Measurements from ENCODE around the gene GPC4.

GPC4 gene

DNA sequence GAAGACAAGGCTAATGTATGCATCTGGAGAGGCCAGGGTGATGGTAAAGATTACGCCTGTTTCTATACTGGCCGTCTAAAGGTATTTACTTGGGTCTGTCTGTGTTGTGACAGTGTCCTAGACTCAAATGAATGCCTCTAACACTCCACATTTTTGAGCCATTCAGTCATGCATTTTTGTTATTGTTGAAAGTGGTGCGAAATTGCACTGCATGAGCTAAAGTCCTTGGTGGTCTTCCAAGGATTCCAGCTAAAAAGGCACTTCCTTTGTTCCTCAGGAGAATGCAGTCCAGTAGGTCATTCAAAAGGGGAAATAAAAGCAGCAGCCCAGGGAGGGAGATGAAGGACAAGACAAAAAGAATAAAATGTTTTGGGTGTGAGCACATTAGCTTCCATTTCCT, 3.0 kb downstream of the GPC4 start:
- Histone ChIP-seq H3K79me2 (ENCODE audit: insufficient read depth, low read length) (no peaks in the 10 kb centered on the region), H3K4me2 (ENCODE audit: low read length) (no peak overlapping the region), H3K9me2 (ENCODE audit: low read depth, low read length) (no peaks in the 10 kb centered on the region), H3K36me3 (ENCODE audit: insufficient read depth, low read length) (no peaks in the 10 kb centered on the region), H3K4me3 (ENCODE audit: low read depth, low read length, poor library complexity, severe bottlenecking) (no peak overlapping the region), H3F3A (ENCODE audit: insufficient read depth, low read length) (no peaks in the 10 kb centered on the region), H3K27ac (ENCODE audit: low read depth, low read length, poor library complexity, severe bottlenecking) (no peak overlapping the region), H3K27me3 (ENCODE audit: insufficient read depth, low read length) (no peaks in the 10 kb centered on the region), H4K20me1 (ENCODE audit: insufficient read depth, low read length) (no peaks in the 10 kb centered on the region), H3K9me3 (ENCODE audit: low read length) (no peaks in the 10 kb centered on the region), H3K4me1 (ENCODE audit: insufficient read depth, low read length, severe bottlenecking) (no peaks in the 10 kb centered on the region), H3K9ac (ENCODE audit: low read length) (no peak overlapping the region), H2AFZ (ENCODE audit: low read length) (no peak overlapping the region)
- TF ChIP-seq, protein P1, sequence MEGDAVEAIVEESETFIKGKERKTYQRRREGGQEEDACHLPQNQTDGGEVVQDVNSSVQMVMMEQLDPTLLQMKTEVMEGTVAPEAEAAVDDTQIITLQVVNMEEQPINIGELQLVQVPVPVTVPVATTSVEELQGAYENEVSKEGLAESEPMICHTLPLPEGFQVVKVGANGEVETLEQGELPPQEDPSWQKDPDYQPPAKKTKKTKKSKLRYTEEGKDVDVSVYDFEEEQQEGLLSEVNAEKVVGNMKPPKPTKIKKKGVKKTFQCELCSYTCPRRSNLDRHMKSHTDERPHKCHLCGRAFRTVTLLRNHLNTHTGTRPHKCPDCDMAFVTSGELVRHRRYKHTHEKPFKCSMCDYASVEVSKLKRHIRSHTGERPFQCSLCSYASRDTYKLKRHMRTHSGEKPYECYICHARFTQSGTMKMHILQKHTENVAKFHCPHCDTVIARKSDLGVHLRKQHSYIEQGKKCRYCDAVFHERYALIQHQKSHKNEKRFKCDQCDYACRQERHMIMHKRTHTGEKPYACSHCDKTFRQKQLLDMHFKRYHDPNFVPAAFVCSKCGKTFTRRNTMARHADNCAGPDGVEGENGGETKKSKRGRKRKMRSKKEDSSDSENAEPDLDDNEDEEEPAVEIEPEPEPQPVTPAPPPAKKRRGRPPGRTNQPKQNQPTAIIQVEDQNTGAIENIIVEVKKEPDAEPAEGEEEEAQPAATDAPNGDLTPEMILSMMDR (IDR thresholded peaks at IDR 0.05; ENCODE audit: low read length): no peak
- TF ChIP-seq EZH2 (IDR thresholded peaks at IDR 0.05; ENCODE audit: borderline replicate concordance, low read length): no peak

DNA sequence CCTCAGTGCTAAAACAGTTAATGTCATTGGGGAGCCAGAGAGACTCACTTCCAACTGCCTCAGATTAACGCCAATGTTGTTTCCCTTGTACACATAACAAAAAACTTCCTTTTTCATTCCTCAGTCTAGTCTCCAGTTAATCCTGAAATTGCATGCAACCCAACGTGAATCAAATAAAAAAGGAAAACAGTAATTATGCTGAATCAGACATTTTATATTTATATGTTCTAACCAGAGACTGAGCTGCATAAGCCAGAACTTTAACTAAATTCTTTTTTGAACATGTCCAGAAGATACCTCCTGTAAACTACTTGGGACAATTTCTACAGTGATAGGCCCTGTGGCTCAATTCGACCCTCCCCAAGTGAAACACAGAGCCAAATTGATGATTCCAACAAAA, 4.7 kb downstream of the GPC4 start:
- Histone ChIP-seq H3K4me3 (ENCODE audit: low read depth, low read length, poor library complexity, severe bottlenecking) (no peak overlapping the region), H3K36me3 (ENCODE audit: insufficient read depth, low read length) (no peaks in the 10 kb centered on the region), H3K4me1 (ENCODE audit: insufficient read depth, low read length, severe bottlenecking) (no peaks in the 10 kb centered on the region), H3K27me3 (ENCODE audit: insufficient read depth, low read length) (no peaks in the 10 kb centered on the region), H3K27ac (ENCODE audit: low read depth, low read length, poor library complexity, severe bottlenecking) (no peak overlapping the region), H3F3A (ENCODE audit: insufficient read depth, low read length) (no peaks in the 10 kb centered on the region), H3K9me2 (ENCODE audit: low read depth, low read length) (no peaks in the 10 kb centered on the region), H3K9me3 (ENCODE audit: low read length) (no peaks in the 10 kb centered on the region), H3K79me2 (ENCODE audit: insufficient read depth, low read length) (no peaks in the 10 kb centered on the region), H4K20me1 (ENCODE audit: insufficient read depth, low read length) (no peaks in the 10 kb centered on the region), H3K9ac (ENCODE audit: low read length) (no peak overlapping the region), H2AFZ (ENCODE audit: low read length) (no peak overlapping the region), H3K4me2 (ENCODE audit: low read length) (no peak overlapping the region)
- TF ChIP-seq, protein P1 (IDR thresholded peaks at IDR 0.05; ENCODE audit: low read length): no peak
- TF ChIP-seq EZH2 (IDR thresholded peaks at IDR 0.05; ENCODE audit: borderline replicate concordance, low read length): no peak

DNA sequence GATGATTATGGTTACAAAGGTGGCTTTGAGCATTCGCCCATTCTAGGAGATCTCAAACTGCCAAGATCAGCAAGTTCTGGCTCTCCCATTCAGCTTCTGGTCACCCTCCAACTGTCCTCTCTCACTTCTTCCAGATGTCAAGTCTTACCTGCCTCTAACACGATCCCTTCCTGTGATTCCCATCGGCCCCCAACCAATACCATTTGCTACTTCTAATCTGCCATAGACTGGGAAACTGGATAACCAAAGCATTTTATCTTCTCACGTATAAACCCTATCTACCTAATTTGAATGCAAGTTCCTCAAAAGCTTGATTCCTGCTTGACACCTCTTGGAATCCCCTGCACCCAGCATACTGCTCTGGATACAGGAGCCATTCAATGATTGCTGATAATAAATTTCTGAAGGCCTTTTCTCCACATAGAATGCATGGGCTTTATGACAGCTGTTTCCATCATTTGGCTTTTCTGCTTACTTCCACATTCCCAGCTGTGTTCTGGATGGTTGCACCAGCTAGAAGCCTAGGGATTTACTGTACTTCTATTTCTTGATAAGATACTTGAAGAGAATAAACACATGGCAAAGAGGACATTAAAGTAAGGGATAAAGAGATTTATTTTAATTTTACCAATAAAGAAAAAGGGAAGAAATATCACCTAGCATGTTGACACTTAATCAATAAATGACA, 9.6 kb downstream of the GPC4 start:
- Histone ChIP-seq H3K9me3 (ENCODE audit: low read length) (no peaks in the 10 kb centered on the region), H3K9me2 (ENCODE audit: low read depth, low read length) (no peaks in the 10 kb centered on the region), H3K4me3 (ENCODE audit: low read depth, low read length, poor library complexity, severe bottlenecking) (no peak overlapping the region), H3F3A (ENCODE audit: insufficient read depth, low read length) (no peaks in the 10 kb centered on the region), H3K79me2 (ENCODE audit: insufficient read depth, low read length) (no peaks in the 10 kb centered on the region), H2AFZ (ENCODE audit: low read length) (no peak overlapping the region), H3K4me2 (ENCODE audit: low read length) (no peak overlapping the region), H4K20me1 (ENCODE audit: insufficient read depth, low read length) (no peaks in the 10 kb centered on the region), H3K27me3 (ENCODE audit: insufficient read depth, low read length) (no peaks in the 10 kb centered on the region), H3K27ac (ENCODE audit: low read depth, low read length, poor library complexity, severe bottlenecking) (no peak overlapping the region), H3K4me1 (ENCODE audit: insufficient read depth, low read length, severe bottlenecking) (no peaks in the 10 kb centered on the region), H3K36me3 (ENCODE audit: insufficient read depth, low read length) (no peaks in the 10 kb centered on the region), H3K9ac (ENCODE audit: low read length) (no peak overlapping the region)
- TF ChIP-seq, protein P1 (IDR thresholded peaks at IDR 0.05; ENCODE audit: low read length): no peak
- no peak for TF ChIP-seq EZH2 (IDR thresholded peaks at IDR 0.05; ENCODE audit: borderline replicate concordance, low read length)

Data from OCI-LY1 (cell line).